ENCODE measurements around the gene NDUFS1. TPM values are rescaled to one million over a fixed set of nuclear protein-coding genes. Genes with fewer than 3 reads are reported as not detected.
A peak's percentile ranks its signal among the peaks of the same experiment; 100 is the strongest.
"Not testable (repeated sequence)": the region's sequence is repeated elsewhere in the genome, so short reads cannot be mapped to it uniquely, and the experiment has no call there.

NDUFS1 gene
- total RNA-seq (10 to 100 TPM; 65.5 to 69.9 TPM), polyA plus RNA-seq (10 to 100 TPM; 34.3 to 45.9 (median 45.3) TPM), total RNA-seq (72.9 to 165 (median 118) reads per million in 6 experiments)

GRCh38 chr2:206159346-206160124 is at the start of gene NDUFS1, which contains the start of gene EEF1B2:
NDUFS1 (minus strand) TSS chr2:206159444; CDS start chr2:206153678, 5,766 bp downstream.
EEF1B2 (plus strand) TSS chr2:206159895; CDS start chr2:206159980, 85 bp downstream.
- H3K27me3 Mint-ChIP-seq = no peaks in the 10 kb centered on the region
- H3K4me3 Mint-ChIP-seq = peak within 1 kb of the TSS; percentile 97 to 100 (median 99)
- peak within 1 kb of the TSS; percentile 97 to 100 (median 99) for H3K27ac Mint-ChIP-seq
- peaks cover 4 to 43% (median 18%) of the 10 kb centered on the region in 3 donors for H3K36me3 Mint-ChIP-seq
- H3K4me1 Mint-ChIP-seq = peaks cover 22 to 72% (median 67%) of the 10 kb centered on the region in 4 donors
- POLR2A ChIA-PET = interaction anchor here (1.0 to 1.9 kb wide), 4 partner anchors 37 to 1370 kb away, joined by 3 to 26 read pairs (median 5); partner anchors contain the start of genes CREB1 and INO80D
- peak; percentile 85 for ATAC-seq
- H3K9me3 Mint-ChIP-seq = no peaks in the 10 kb centered on the region
- DNase-seq = peak; percentile 92 to 98 (median 97)

GRCh38 chr2:206208900-206209299 is 49.7 kb upstream of the NDUFS1 start:
- POLR2A ChIA-PET = no interaction called here
- Mint-ChIP-seq H3K9me3 (no peaks in the 10 kb centered on the region), H3K36me3 (no peaks in the 10 kb centered on the region), H3K27ac (no peak overlapping the region), H3K4me3 (no peak overlapping the region), H3K27me3 (peaks cover 0 to 18% (median 4%) of the 10 kb centered on the region in 5 donors), H3K4me1 (peaks cover 0 to 3% (median 0%) of the 10 kb centered on the region in 4 donors)
- DNase-seq (no peak), ATAC-seq (no peak)

GRCh38 chr2:206207316-206207715 is 48.1 kb upstream of the NDUFS1 start:
- DNase-seq, H3K4me3 Mint-ChIP-seq, H3K27me3 Mint-ChIP-seq, H3K27ac Mint-ChIP-seq, H3K9me3 Mint-ChIP-seq, H3K36me3 Mint-ChIP-seq, POLR2A ChIA-PET, H3K4me1 Mint-ChIP-seq, ATAC-seq: not testable (repeated sequence)

- Mint-ChIP-seq H3K9me3 (no peaks in the 10 kb centered on the region), H3K27ac (no peak overlapping the region), H3K4me3 (no peak overlapping the region), H3K4me1 (peaks cover 0 to 1% (median 0%) of the 10 kb centered on the region in 4 donors), H3K27me3 (peaks cover under 1 to 10% (median 5%) of the 10 kb centered on the region in 5 donors), H3K36me3 (peaks cover 0 to 4% (median 0%) of the 10 kb centered on the region in 3 donors)
- no peak for ATAC-seq
- POLR2A ChIA-PET = no interaction called here
- DNase-seq = no peak
These were observed 45.5 kb upstream of the NDUFS1 start for GRCh38 chr2:206204710-206205109.

GRCh38 chr2:206203331-206203730 is 44.1 kb upstream of the NDUFS1 start:
- DNase-seq (no peak), ATAC-seq (no peak)
- H3K36me3 Mint-ChIP-seq = peaks cover 0 to 4% (median 0%) of the 10 kb centered on the region in 3 donors
- peaks cover 2 to 14% (median 8%) of the 10 kb centered on the region in 5 donors for H3K27me3 Mint-ChIP-seq
- H3K4me1 Mint-ChIP-seq = peaks cover 0 to 1% (median 0%) of the 10 kb centered on the region in 4 donors
- H3K27ac Mint-ChIP-seq = no peak overlapping the region
- no peak overlapping the region for H3K4me3 Mint-ChIP-seq
- POLR2A ChIA-PET = no interaction called here
- H3K9me3 Mint-ChIP-seq = no peaks in the 10 kb centered on the region

- peaks cover 2 to 23% (median 11%) of the 10 kb centered on the region in 5 donors for H3K27me3 Mint-ChIP-seq
- H3K4me3 Mint-ChIP-seq = no peak overlapping the region
- peaks cover 0 to 1% (median 0%) of the 10 kb centered on the region in 4 donors for H3K4me1 Mint-ChIP-seq
- H3K36me3 Mint-ChIP-seq = peaks cover 0 to 4% (median 0%) of the 10 kb centered on the region in 3 donors
- H3K27ac Mint-ChIP-seq = no peak overlapping the region
- H3K9me3 Mint-ChIP-seq = no peaks in the 10 kb centered on the region
- POLR2A ChIA-PET = no interaction called here
- no peak for ATAC-seq
- DNase-seq = no peak
These were observed 43.2 kb upstream of the NDUFS1 start for GRCh38 chr2:206202446-206202845.

- H3K27me3 Mint-ChIP-seq = peaks cover 4 to 32% (median 14%) of the 10 kb centered on the region in 5 donors
- no peak overlapping the region for H3K27ac Mint-ChIP-seq
- DNase-seq (no peak), ATAC-seq (no peak)
- peaks cover 0 to 4% (median 0%) of the 10 kb centered on the region in 3 donors for H3K36me3 Mint-ChIP-seq
- H3K4me1 Mint-ChIP-seq = peaks cover 0 to 1% (median 0%) of the 10 kb centered on the region in 4 donors
- H3K4me3 Mint-ChIP-seq = no peak overlapping the region
- no peaks in the 10 kb centered on the region for H3K9me3 Mint-ChIP-seq
- POLR2A ChIA-PET = no interaction called here
These were observed 42.0 kb upstream of the NDUFS1 start for GRCh38 chr2:206201075-206201848.

GRCh38 chr2:206198677-206199076 is 39.4 kb upstream of the NDUFS1 start:
- Mint-ChIP-seq H3K4me1 (peaks cover 0 to 1% (median 0%) of the 10 kb centered on the region in 4 donors), H3K4me3 (no peak overlapping the region), H3K27me3 (peaks cover 9 to 32% (median 17%) of the 10 kb centered on the region in 5 donors), H3K36me3 (peaks cover 0 to 2% (median 0%) of the 10 kb centered on the region in 3 donors), H3K9me3 (no peaks in the 10 kb centered on the region), H3K27ac (no peak overlapping the region)
- no peak for DNase-seq
- POLR2A ChIA-PET = no interaction called here
- no peak for ATAC-seq

- Mint-ChIP-seq H3K27ac (no peak overlapping the region), H3K36me3 (no peaks in the 10 kb centered on the region), H3K4me3 (no peak overlapping the region), H3K27me3 (peaks cover 7 to 32% (median 20%) of the 10 kb centered on the region in 5 donors), H3K9me3 (no peaks in the 10 kb centered on the region), H3K4me1 (no peaks in the 10 kb centered on the region)
- POLR2A ChIA-PET = no interaction called here
- DNase-seq = no peak
- no peak for ATAC-seq
These were observed 34.6 kb upstream of the NDUFS1 start for GRCh38 chr2:206193671-206194357.

GRCh38 chr2:206192157-206192556 is 32.9 kb upstream of the NDUFS1 start:
- POLR2A ChIA-PET = no interaction called here
- ATAC-seq = no peak
- DNase-seq = no peak
- peaks cover 8 to 18% (median 14%) of the 10 kb centered on the region in 5 donors for H3K27me3 Mint-ChIP-seq
- H3K9me3 Mint-ChIP-seq = no peaks in the 10 kb centered on the region
- H3K27ac Mint-ChIP-seq = no peak overlapping the region
- H3K4me1 Mint-ChIP-seq = no peaks in the 10 kb centered on the region
- H3K36me3 Mint-ChIP-seq = no peaks in the 10 kb centered on the region
- H3K4me3 Mint-ChIP-seq = no peak overlapping the region

GRCh38 chr2:206190689-206191088 is 31.4 kb upstream of the NDUFS1 start:
- Mint-ChIP-seq H3K36me3 (no peaks in the 10 kb centered on the region), H3K27ac (peak overlapping the region in 1 of 10 donors; percentile 21), H3K9me3 (no peaks in the 10 kb centered on the region), H3K4me3 (no peak overlapping the region), H3K4me1 (no peaks in the 10 kb centered on the region), H3K27me3 (peaks cover 7 to 18% (median 9%) of the 10 kb centered on the region in 5 donors)
- ATAC-seq (no peak), DNase-seq (no peak)
- POLR2A ChIA-PET = no interaction called here

- POLR2A ChIA-PET = no interaction called here
- Mint-ChIP-seq H3K9me3 (no peaks in the 10 kb centered on the region), H3K27ac (no peak overlapping the region), H3K4me1 (no peaks in the 10 kb centered on the region), H3K4me3 (no peak overlapping the region), H3K36me3 (no peaks in the 10 kb centered on the region), H3K27me3 (peaks cover 6 to 15% (median 9%) of the 10 kb centered on the region in 5 donors)
- no peak for ATAC-seq
- no peak for DNase-seq
These were observed 30.9 kb upstream of the NDUFS1 start for GRCh38 chr2:206190111-206190510.
